Thoracic aorta (tissue), 2 donors: ENCODE data around the gene RUFY3. TPM values are rescaled to one million over a fixed set of nuclear protein-coding genes. Genes with fewer than 3 reads are reported as not detected.

Experiments
- ATAC-seq: fragments of 150-250 bp; one replicate; pipeline ENCODE4 v1.8.0; 2017; ENCODE audit warnings: low read depth; ENCODE audit not compliant: insufficient number of reproducible peaks, low FRiP score
- DNase-seq: peaks from one replicate; pipeline ENCODE4 v3.0.0-alpha.2; 2020; ENCODE audit warnings: low spot score
- H3K27ac ChIP-seq, 2 donors: fragments of 200-600 bp; sonication (generic); 1 replicate in 1 of 2; 2 replicates in 1 of 2; pipeline ENCODE4 v1.5.1; 2016; ENCODE audit warnings: mild to moderate bottlenecking in 2 of 2, moderate library complexity in 2 of 2
- H3K27me3 ChIP-seq: fragments of 200-600 bp; sonication (generic); replicated peaks from 2 replicates; pipeline ENCODE4 v1.6.0; 2016; ENCODE audit warnings: mild to moderate bottlenecking; ENCODE audit not compliant: insufficient read depth
- H3K36me3 ChIP-seq: fragments of 200-600 bp; sonication (generic); one replicate; pipeline ENCODE4 v1.5.1; 2016
- H3K4me1 ChIP-seq, 2 donors: fragments of 200-600 bp; sonication (generic); 1 replicate in 1 of 2; 2 replicates in 1 of 2; pipeline versions ENCODE4 v1.5.1 to v1.6.0; 2016; ENCODE audit warnings: low read depth in 2 of 2, mild to moderate bottlenecking in 1 of 2; ENCODE audit not compliant: control insufficient read depth in 1 of 2
- H3K4me3 ChIP-seq: fragments of 200-600 bp; sonication (generic); 2 replicates; pipeline ENCODE4 v1.5.1; 2016; ENCODE audit warnings: mild to moderate bottlenecking
- H3K9me3 ChIP-seq: fragments of 200-600 bp; sonication (generic); 2 replicates; pipeline ENCODE4 v1.5.1; 2016
- CTCF ChIP-seq: fragments of 200-600 bp; sonication (generic); IDR thresholded peaks from one replicate; pipeline ENCODE4 v1.5.1; 2019; ENCODE audit warnings: antibody characterized with exemption
- total RNA-seq, 2 donors: library from RNA; depleted of rRNA; stranded (reverse); fragments of >200 nt; gene quantifications; one replicate each; pipeline versions ENCODE4 v1.1.0 to v1.2.3, GENCODE V29; 2016

RUFY3 gene
- total RNA-seq, 2 donors from 2014 or later, result 72.7 to 100.0 TPM

- Histone ChIP-seq H3K9me3 (no peaks in the 10 kb centered on the region), H3K36me3 (no peaks in the 10 kb centered on the region), H3K27me3 (no peaks in the 10 kb centered on the region), H3K27ac (no peak overlapping the region), H3K4me1 (peaks cover 0 to 7% of the 10 kb centered on the region in 2 donors), H3K4me3 (no peak overlapping the region)
- TF ChIP-seq CTCF, result no peak
- no peak for DNase-seq
- ATAC-seq, result no peak
These were observed 8.2 kb upstream of the RUFY3 start for GRCh38 chr4:70713453-70714078.

- H3K36me3 ChIP-seq, result no peaks in the 10 kb centered on the region
- no peak overlapping the region for H3K4me3 ChIP-seq
- no peaks in the 10 kb centered on the region for H3K9me3 ChIP-seq
- ATAC-seq, result no peak
- TF ChIP-seq CTCF, result no peak
- no peak overlapping the region for H3K27ac ChIP-seq
- no peak for DNase-seq
- peaks cover 0 to 7% of the 10 kb centered on the region in 2 donors for H3K4me1 ChIP-seq
- H3K27me3 ChIP-seq, result no peaks in the 10 kb centered on the region
These were observed 7.5 kb upstream of the RUFY3 start for GRCh38 chr4:70714079-70714887.

- Histone ChIP-seq H3K27ac (no peak overlapping the region), H3K4me3 (no peak overlapping the region), H3K4me1 (peaks cover 0 to 7% of the 10 kb centered on the region in 2 donors), H3K9me3 (no peaks in the 10 kb centered on the region), H3K36me3 (no peaks in the 10 kb centered on the region), H3K27me3 (no peaks in the 10 kb centered on the region)
- ATAC-seq (no peak), DNase-seq (no peak)
- no peak for TF ChIP-seq CTCF
These were observed 6.7 kb upstream of the RUFY3 start for GRCh38 chr4:70715097-70715496.

GRCh38 chr4:70718811-70719604 is 2.8 kb upstream of the RUFY3 start:
- Histone ChIP-seq H3K27ac (no peak overlapping the region), H3K27me3 (no peaks in the 10 kb centered on the region), H3K4me1 (peaks cover 0 to 5% of the 10 kb centered on the region in 2 donors), H3K36me3 (no peaks in the 10 kb centered on the region), H3K9me3 (no peaks in the 10 kb centered on the region), H3K4me3 (no peak overlapping the region)
- no peak for TF ChIP-seq CTCF
- DNase-seq (no peak), ATAC-seq (no peak)
